Measurements from ENCODE around the gene AQP9.

The AQP9 gene

GRCh38 chr15:58141894-58142293 lies 3.7 kb downstream of the AQP9 start:
- FAIRE-seq, result no peak

GRCh38 chr15:58142827-58143461 lies 4.8 kb downstream of the AQP9 start:
- FAIRE-seq, result no peak

- FAIRE-seq, result no peak
Observed at GRCh38 chr15:58145606-58146005, 7.4 kb downstream of the AQP9 start.

- FAIRE-seq, result peak; percentile 3
Observed at GRCh38 chr15:58146211-58146610, 8.0 kb downstream of the AQP9 start.

- FAIRE-seq, result no peak
Observed at GRCh38 chr15:58146749-58147148, 8.6 kb downstream of the AQP9 start.

- no peak for FAIRE-seq
Observed at GRCh38 chr15:58147171-58147611, 9.0 kb downstream of the AQP9 start.

- FAIRE-seq, result no peak
Observed at GRCh38 chr15:58148120-58148519, 9.9 kb downstream of the AQP9 start.

GRCh38 chr15:58148633-58149445 lies 10.7 kb downstream of the AQP9 start:
- no peak for FAIRE-seq

GRCh38 chr15:58154769-58155168 lies 16.6 kb downstream of the AQP9 start:
- FAIRE-seq, result no peak

- no peak for FAIRE-seq
Observed at GRCh38 chr15:58159827-58160386, 21.7 kb downstream of the AQP9 start.

- FAIRE-seq, result no peak
Observed at GRCh38 chr15:58161436-58161930, 23.3 kb downstream of the AQP9 start.

- no peak for FAIRE-seq
Observed at GRCh38 chr15:58163985-58164384, 25.8 kb downstream of the AQP9 start.

- no peak for FAIRE-seq
Observed at GRCh38 chr15:58164926-58165325, 26.7 kb downstream of the AQP9 start.

- no peak for FAIRE-seq
Observed at GRCh38 chr15:58165661-58166060, 27.5 kb downstream of the AQP9 start.

GRCh38 chr15:58167095-58167691 lies 29.0 kb downstream of the AQP9 start:
- no peak for FAIRE-seq

- no peak for FAIRE-seq
Observed at GRCh38 chr15:58169934-58170333, 31.8 kb downstream of the AQP9 start.

GRCh38 chr15:58171476-58172061 lies 33.4 kb downstream of the AQP9 start:
- FAIRE-seq, result no peak

GRCh38 chr15:58174709-58175108 lies 36.5 kb downstream of the AQP9 start:
- FAIRE-seq, result no peak

GRCh38 chr15:58175955-58176354 lies 37.8 kb downstream of the AQP9 start:
- FAIRE-seq, result no peak

- FAIRE-seq, result no peak
Observed at GRCh38 chr15:58178668-58179067, 40.5 kb downstream of the AQP9 start.

- no peak for FAIRE-seq
Observed at GRCh38 chr15:58179206-58179605, 41.0 kb downstream of the AQP9 start.

GRCh38 chr15:58179741-58180381 lies 41.7 kb downstream of the AQP9 start:
- no peak for FAIRE-seq
